Measurements from ENCODE around the gene KRTAP20-1.

GRCh38 chr21:30615199-30615598 is 1.0 kb upstream of the KRTAP20-1 start:
- TF ChIP-seq CTCF (IDR thresholded peaks at IDR 0.05 in 8 of 11, conservative IDR thresholded peaks at IDR 0.05 in 3 of 11), result no peak
- no peak for TF ChIP-seq POLR2A (IDR thresholded peaks at IDR 0.05)
- TF ChIP-seq POLR2AphosphoS5 (IDR thresholded peaks at IDR 0.05), result no peak

All from spleen (tissue), 7 donors.